Heart left ventricle (tissue), 16 donors: ENCODE data around the gene ENOX1. TPM values are rescaled to one million over a fixed set of nuclear protein-coding genes. Genes with fewer than 3 reads are reported as not detected.

ENCODE experiments used
- ATAC-seq, 4 donors: fragments of 200-7000 bp; cut with Tn5 transposase; one replicate each; pipeline ENCODE4 v1.9.1; 2020 to 2022; ENCODE audit warnings: moderate library complexity in 4 of 4, mild to moderate bottlenecking in 3 of 4, moderate number of reproducible peaks in 1 of 4
- DNase-seq, 5 donors: peaks; one replicate each; pipeline ENCODE4 v3.0.0-alpha.2; 2020
- H3K27ac ChIP-seq, 12 donors: fragments of 200-600 bp; sonication (generic) in 4 of 12; one replicate each; pipeline versions ENCODE4 v1.5.0 to v1.8.0; 2016 to 2022; ENCODE audit warnings: mild to moderate bottlenecking in 2 of 12
- H3K27me3 ChIP-seq, 9 donors: fragments of 200-600 bp; sonication (generic) in 2 of 9; one replicate each; pipeline versions ENCODE4 v1.5.1 to v1.8.0; 2016 to 2022; ENCODE audit warnings: mild to moderate bottlenecking in 3 of 9
- H3K36me3 ChIP-seq, 9 donors: fragments of 200-600 bp; sonication (generic) in 2 of 9; one replicate each; pipeline versions ENCODE4 v1.5.0 to v1.8.0; 2018 to 2022; ENCODE audit warnings: mild to moderate bottlenecking in 2 of 9
- H3K4me1 ChIP-seq, 12 donors: fragments of 200-600 bp; sonication (generic) in 4 of 12; one replicate each; pipeline versions ENCODE4 v1.5.0 to v1.8.0; 2016 to 2022; ENCODE audit warnings: mild to moderate bottlenecking in 3 of 12
- H3K4me3 ChIP-seq, 12 donors: fragments of 200-600 bp; sonication (generic) in 4 of 12; one replicate each; pipeline versions ENCODE4 v1.5.0 to v1.8.0; 2017 to 2022; ENCODE audit warnings: mild to moderate bottlenecking in 9 of 12, moderate library complexity in 4 of 12
- H3K9me3 ChIP-seq, 12 donors: fragments of 200-600 bp; sonication (generic) in 4 of 12; one replicate each; pipeline versions ENCODE4 v1.5.0 to v1.8.0; 2016 to 2022; ENCODE audit warnings: mild to moderate bottlenecking in 1 of 12
- POLR2A ChIP-seq, 2 donors: fragments of 450-650 bp; IDR thresholded peaks; one replicate each; pipeline ENCODE4 v1.6.1; 2017; ENCODE audit warnings: antibody characterized with exemption in 2 of 2, mild to moderate bottlenecking in 2 of 2, moderate library complexity in 2 of 2
- WGBS, 4 donors: extraction: QIAGEN DNeasy Blood & Tissue Kit in 2 of 4; methylation state at CpG; one replicate each; pipeline versions ENCODE4 v1.1.5 to v1.1.7; 2013 to 2018; 5-methylcytosine and 5-hydroxymethylcytosine counted together
- intact Hi-C, 10 donors: fragments of 100-400 bp; cut with DNase I; formaldehyde crosslinking; loops; one replicate each; pipeline versions ENCODE4 v1.11.1 to v1.14.2; 2022
- polyA plus RNA-seq, 2 donors: library from polyadenylated mRNA; stranded (reverse); fragments of 200-250 nt; gene quantifications; one replicate each; pipeline ENCODE4 v1.2.3, GENCODE V29; 2013
- total RNA-seq, 9 donors: library from RNA; depleted of rRNA in 2 of 9; stranded (reverse); fragments of >200 nt in 2 of 9; fragmentation: NEBNext Ultra II Directional in 3 of 9; extraction: Animal tissue kit (Norgen Biotek cat#: 25700) in 3 of 9; gene quantifications; one replicate each; pipeline versions ENCODE4 v1.1.0 to v1.2.4, GENCODE V29; 2016 to 2023
- TF ChIP-seq, protein P1 (sequence below), 12 donors: fragments of 200-600 bp; sonication (generic) in 4 of 12; IDR thresholded peaks; one replicate each; pipeline versions ENCODE4 v1.5.0 to v1.8.0; 2018 to 2022; ENCODE audit warnings: antibody characterized with exemption in 12 of 12, mild to moderate bottlenecking in 5 of 12
- donor health status: ischemic (EF 13 %, LVEDD 7.1; RV severe dilation, severe dysfunction).
- donor health status: healthy with polysubstance abuse.
- donor health status: DM: no; HTN: yes; CAD: no.
- donor health status: DM: no; HTN: no; CAD: no.
- donor health status: ischemic (EF 25% LVEDD 6.9; RV normal size, moderate dysfunction).
- donor health status: ischemic (EF 25% LVEDD 5.7; RV mildly dilated, moderate dysfunction).
- donor health status: healthy.
- donor health status: DM: yes; HTN: yes; CAD: no.
- donor health status: ischemic (EF 35%, LVEDD 5.7; RV mildly dilated, moderate dysfunction).
- donor health status: nonischemic (EF 11% LVEDD 7.7; RV severe dilation, severe dysfunction).
- donor health status: DM: yes; HTN: yes; CAD: no.
- donor health status: PGD.
- donor health status: ischemic (EF 29% LVEDD 5.4; RV normal size, mild dysfunction).
- donor health status: nonischemic (EF 23%, LVEDD 6.1; RV moderate dilation, normal function).

The ENOX1 gene
- total and polyA plus RNA-seq, 11 donors, result 2.0 to 10.1 (median 5.4) TPM

DNA sequence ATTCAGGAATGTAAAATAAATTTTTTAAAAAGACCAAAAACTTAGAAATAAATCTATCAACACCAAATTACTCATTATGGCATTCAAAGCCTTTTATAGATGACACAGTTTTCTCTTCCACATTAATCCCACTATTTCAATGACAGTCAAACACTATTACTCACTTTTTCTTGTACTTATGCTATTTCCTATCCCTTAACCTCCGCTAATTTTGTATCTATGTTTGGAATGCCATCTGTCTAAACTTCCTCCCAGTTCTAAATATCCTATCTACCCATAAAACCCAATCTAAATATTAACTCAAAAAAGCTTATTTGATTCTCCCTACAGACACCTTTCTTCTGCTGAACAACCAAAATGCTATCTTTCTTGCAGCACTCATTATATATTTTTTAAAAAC is 203.5 kb downstream of the ENOX1 start:
- H3K36me3 ChIP-seq, result no peaks in the 10 kb centered on the region
- no peak for DNase-seq
- H3K4me1 ChIP-seq, result no peaks in the 10 kb centered on the region
- TF ChIP-seq, protein P1, sequence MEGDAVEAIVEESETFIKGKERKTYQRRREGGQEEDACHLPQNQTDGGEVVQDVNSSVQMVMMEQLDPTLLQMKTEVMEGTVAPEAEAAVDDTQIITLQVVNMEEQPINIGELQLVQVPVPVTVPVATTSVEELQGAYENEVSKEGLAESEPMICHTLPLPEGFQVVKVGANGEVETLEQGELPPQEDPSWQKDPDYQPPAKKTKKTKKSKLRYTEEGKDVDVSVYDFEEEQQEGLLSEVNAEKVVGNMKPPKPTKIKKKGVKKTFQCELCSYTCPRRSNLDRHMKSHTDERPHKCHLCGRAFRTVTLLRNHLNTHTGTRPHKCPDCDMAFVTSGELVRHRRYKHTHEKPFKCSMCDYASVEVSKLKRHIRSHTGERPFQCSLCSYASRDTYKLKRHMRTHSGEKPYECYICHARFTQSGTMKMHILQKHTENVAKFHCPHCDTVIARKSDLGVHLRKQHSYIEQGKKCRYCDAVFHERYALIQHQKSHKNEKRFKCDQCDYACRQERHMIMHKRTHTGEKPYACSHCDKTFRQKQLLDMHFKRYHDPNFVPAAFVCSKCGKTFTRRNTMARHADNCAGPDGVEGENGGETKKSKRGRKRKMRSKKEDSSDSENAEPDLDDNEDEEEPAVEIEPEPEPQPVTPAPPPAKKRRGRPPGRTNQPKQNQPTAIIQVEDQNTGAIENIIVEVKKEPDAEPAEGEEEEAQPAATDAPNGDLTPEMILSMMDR (IDR thresholded peaks at IDR 0.05), result no peak
- H3K27ac ChIP-seq, result no peak overlapping the region
- 54 to 75% (median 69%) methylated on average over 1 of the region's 1 CpG for whole genome bisulfite sequencing, 4 donors
- intact Hi-C loops, result no loop called here
- no peak for ATAC-seq
- H3K4me3 ChIP-seq, result no peak overlapping the region
- H3K9me3 ChIP-seq, result no peaks in the 10 kb centered on the region
- no peaks in the 10 kb centered on the region for H3K27me3 ChIP-seq

DNA sequence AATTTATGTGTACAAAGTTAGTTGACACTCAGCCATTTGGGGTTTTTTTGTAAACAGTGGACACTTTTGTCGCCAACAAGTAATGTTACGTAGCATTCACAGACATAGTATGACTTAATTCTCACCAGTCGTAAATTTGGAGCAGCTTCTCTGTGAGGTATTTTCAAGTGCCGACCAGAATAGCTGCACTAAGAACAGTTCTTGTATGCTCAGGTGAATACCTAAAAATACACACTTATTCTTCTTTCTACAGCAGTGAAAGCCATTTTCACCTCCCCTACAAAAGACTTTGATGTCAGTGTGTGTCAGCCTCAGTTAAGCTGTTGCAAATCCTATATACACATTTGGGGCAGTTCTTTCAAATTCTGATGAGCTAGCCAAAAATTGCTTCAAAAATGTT is 206.5 kb downstream of the ENOX1 start:
- H3K27ac ChIP-seq, result no peak overlapping the region
- 47 to 71% (median 64%) methylated on average over 4 of the region's 4 CpGs for WGBS, 4 donors
- no peaks in the 10 kb centered on the region for H3K36me3 ChIP-seq
- no peak for TF ChIP-seq POLR2A (IDR thresholded peaks at IDR 0.05)
- DNase-seq (no peak), ATAC-seq (peak in 3 of 4 donors; percentile 46 to 74 (median 65))
- H3K4me3 ChIP-seq, result no peak overlapping the region
- intact Hi-C loops, result no loop called here
- H3K27me3 ChIP-seq, result no peaks in the 10 kb centered on the region
- no peaks in the 10 kb centered on the region for H3K4me1 ChIP-seq
- H3K9me3 ChIP-seq, result no peaks in the 10 kb centered on the region

DNA sequence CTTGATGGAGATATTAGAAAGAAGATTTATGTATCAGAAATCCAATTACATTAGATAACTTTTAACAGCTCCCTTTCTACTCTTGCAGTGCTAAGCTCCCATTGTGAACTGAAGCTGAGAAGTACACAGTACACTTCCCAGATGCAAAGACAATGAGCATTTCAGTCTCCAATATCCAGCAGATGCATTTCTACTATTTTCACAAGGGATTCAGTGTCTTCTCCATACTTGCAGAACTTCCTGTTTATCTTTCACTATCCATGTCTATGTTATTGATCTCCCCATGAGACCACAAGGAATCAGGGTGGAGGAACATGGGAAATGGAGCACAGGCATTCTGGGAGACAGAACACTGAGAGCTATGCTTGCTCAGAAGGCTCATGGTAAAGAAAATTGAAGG is 207.5 kb downstream of the ENOX1 start:
- no peak overlapping the region for H3K27ac ChIP-seq
- ATAC-seq, result no peak
- H3K9me3 ChIP-seq, result no peaks in the 10 kb centered on the region
- TF ChIP-seq, protein P1 (IDR thresholded peaks at IDR 0.05), result no peak
- no peak for TF ChIP-seq POLR2A (IDR thresholded peaks at IDR 0.05)
- intact Hi-C loops, result no loop called here
- H3K4me3 ChIP-seq, result no peak overlapping the region
- no peak for DNase-seq
- H3K27me3 ChIP-seq, result no peaks in the 10 kb centered on the region
- H3K36me3 ChIP-seq, result no peaks in the 10 kb centered on the region
- peaks cover 0 to 8% (median 0%) of the 10 kb centered on the region in 12 donors for H3K4me1 ChIP-seq

DNA sequence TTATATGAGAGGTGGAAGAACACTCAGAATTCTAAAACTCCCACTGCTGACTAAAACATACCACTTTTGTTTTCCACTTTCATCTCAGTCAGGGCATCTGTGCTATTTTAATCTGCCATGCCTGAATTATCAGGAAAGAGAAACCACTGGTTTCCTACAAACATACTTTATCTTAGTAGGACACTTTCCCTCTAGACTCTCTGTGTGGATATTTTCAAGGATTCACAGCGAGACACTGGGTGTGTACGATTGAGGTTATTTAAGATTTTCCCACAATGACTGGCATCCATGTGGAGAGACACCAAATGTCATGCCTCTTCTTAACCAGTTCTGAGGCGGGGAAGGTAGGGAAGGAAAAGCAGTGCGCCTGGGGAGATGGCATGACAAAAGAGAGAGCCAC is 212.2 kb downstream of the ENOX1 start:
- intact Hi-C loops, result no loop called here
- WGBS, 4 donors, result 57 to 67% (median 64%) methylated on average over 4 of the region's 4 CpGs
- H3K9me3 ChIP-seq, result no peaks in the 10 kb centered on the region
- no peaks in the 10 kb centered on the region for H3K27me3 ChIP-seq
- H3K27ac ChIP-seq, result peak overlapping the region in 2 of 12 donors; percentile 1 to 8
- H3K36me3 ChIP-seq, result no peaks in the 10 kb centered on the region
- no peak for ATAC-seq
- peaks cover 0 to 21% (median 2%) of the 10 kb centered on the region in 12 donors for H3K4me1 ChIP-seq
- TF ChIP-seq POLR2A (IDR thresholded peaks at IDR 0.05), result no peak
- TF ChIP-seq, protein P1 (IDR thresholded peaks at IDR 0.05), result no peak
- DNase-seq, result no peak
- no peak overlapping the region for H3K4me3 ChIP-seq

DNA sequence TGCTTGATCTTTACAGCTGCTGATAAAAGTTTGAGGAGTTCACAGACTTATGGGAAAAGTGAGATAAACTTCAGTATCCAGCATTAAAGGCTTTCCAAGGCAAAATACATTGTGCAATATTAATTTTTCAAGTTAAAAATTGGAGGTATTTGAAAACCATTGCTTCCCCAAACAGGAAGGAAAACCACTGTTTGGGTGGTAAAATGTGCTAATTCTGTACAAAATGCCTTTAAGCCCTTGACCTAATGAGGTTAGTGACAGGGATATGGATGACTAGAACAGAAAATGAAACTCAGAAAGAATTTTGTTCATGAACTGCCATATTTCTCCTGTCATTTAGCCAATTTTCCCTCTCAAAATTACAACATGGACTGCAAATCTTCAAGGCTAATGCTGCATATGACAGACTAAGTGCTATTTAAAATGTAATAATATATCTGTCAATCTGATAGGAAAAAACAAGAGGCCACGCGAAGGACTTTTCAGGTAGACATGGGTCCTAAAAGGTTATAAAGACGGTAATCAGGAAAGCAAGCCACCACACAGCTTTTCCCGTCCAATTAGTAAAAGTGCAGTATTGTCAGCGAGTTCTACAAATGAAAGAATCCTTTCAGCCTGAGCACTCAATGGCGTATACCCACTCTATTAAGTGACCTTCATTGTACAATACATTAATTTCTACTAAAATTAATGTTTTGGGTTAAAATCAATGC is 212.8 kb downstream of the ENOX1 start:
- Histone ChIP-seq H3K36me3 (no peaks in the 10 kb centered on the region), H3K4me3 (no peak overlapping the region), H3K4me1 (peaks cover 0 to 21% (median 2%) of the 10 kb centered on the region in 12 donors), H3K27me3 (no peaks in the 10 kb centered on the region), H3K27ac (no peak overlapping the region), H3K9me3 (no peaks in the 10 kb centered on the region)
- intact Hi-C loops, result no loop called here
- no peak for ATAC-seq
- WGBS, 4 donors, result 86 to 92% (median 89%) methylated on average over 6 of the region's 6 CpGs
- no peak for DNase-seq
- TF ChIP-seq, protein P1 (IDR thresholded peaks at IDR 0.05), result no peak
- TF ChIP-seq POLR2A (IDR thresholded peaks at IDR 0.05), result no peak
